Measurements from ENCODE around the gene ZC3H8.

Gene ZC3H8

GRCh38 chr2:112162956-112163355 lies 91.9 kb downstream of the ZC3H8 start:
- DNase-seq = no peak

- DNase-seq = no peak
Measured at GRCh38 chr2:112162341-112162740, 92.5 kb downstream of the ZC3H8 start.
